PC-9 (cell line): ENCODE measurements around the gene UTF1. TPM values are rescaled to one million over a fixed set of nuclear protein-coding genes. Genes with fewer than 3 reads are reported as not detected.

Source experiments
- BruUV-seq: library from RNA; stranded (reverse); fragments of 400-500 nt; replicated peaks from 2 replicates; lab custom pipeline; 2021; lab: Mats Ljungman, UMichigan
- CTCF ChIA-PET: fragments of 300-600 bp; sonication (Branson Sonifier 250); formaldehyde crosslinking; loops from one replicate; lab custom pipeline; 2022; ENCODE audit warnings: antibody characterized with exemption; lab: Charles Lee
- POLR2A ChIA-PET: fragments of 300-600 bp; sonication (Branson Sonifier 250); formaldehyde crosslinking; loops from one replicate; lab custom pipeline; 2022; ENCODE audit warnings: antibody characterized with exemption; ENCODE audit not compliant: unreplicated experiment; lab: Charles Lee
- DNase-seq, 2 experiments: peaks; one replicate each; pipeline versions ENCODE4 v3.0.0 to v3.0.0-alpha.2; 2015 to 2022; ENCODE audit warnings: mixed read lengths in 1 of 2
- H2AFZ ChIP-seq: fragments of 200-600 bp; sonication (generic); 2 replicates; pipeline ENCODE4 v1.8.1; 2017; ENCODE audit warnings: antibody characterized with exemption
- H3F3A ChIP-seq: fragments of 200-600 bp; sonication (generic); 2 replicates; pipeline ENCODE4 v1.8.1; 2017; ENCODE audit warnings: antibody characterized with exemption, mild to moderate bottlenecking, low read depth; ENCODE audit not compliant: insufficient read depth
- H3K27ac ChIP-seq: fragments of 200-600 bp; sonication (generic); 2 replicates; pipeline ENCODE4 v1.6.1; 2016; ENCODE audit warnings: mixed run types
- H3K27me3 ChIP-seq: fragments of 200-600 bp; sonication (generic); 2 replicates; pipeline ENCODE4 v1.6.1; 2016; ENCODE audit warnings: low read depth, mixed run types; ENCODE audit not compliant: insufficient read depth
- H3K36me3 ChIP-seq: fragments of 200-600 bp; sonication (generic); 2 replicates; pipeline ENCODE4 v1.6.1; 2016; ENCODE audit warnings: low read depth, mixed run types
- H3K4me1 ChIP-seq: fragments of 200-600 bp; sonication (generic); replicated peaks from 2 replicates; pipeline ENCODE4 v1.6.1; 2016; ENCODE audit warnings: mixed run types; ENCODE audit not compliant: insufficient read depth
- H3K4me2 ChIP-seq: fragments of 200-600 bp; sonication (generic); 2 replicates; pipeline ENCODE4 v1.6.1; 2017; ENCODE audit warnings: mixed run types
- H3K4me3 ChIP-seq: fragments of 200-600 bp; sonication (generic); 2 replicates; pipeline ENCODE4 v1.6.1; 2016; ENCODE audit warnings: mixed run types
- H3K79me2 ChIP-seq: fragments of 200-600 bp; sonication (generic); 2 replicates; pipeline ENCODE4 v1.6.1; 2017; ENCODE audit warnings: low read depth, mixed run types
- H3K9me2 ChIP-seq: fragments of 200-600 bp; sonication (generic); 2 replicates; pipeline ENCODE4 v1.8.1; 2017; ENCODE audit warnings: mild to moderate bottlenecking; ENCODE audit not compliant: insufficient read depth
- H3K9me3 ChIP-seq: fragments of 200-600 bp; sonication (generic); 2 replicates; pipeline ENCODE4 v1.8.1; 2016; ENCODE audit warnings: low read depth; ENCODE audit not compliant: insufficient read depth
- H4K20me1 ChIP-seq: fragments of 200-600 bp; sonication (generic); 2 replicates; pipeline ENCODE4 v1.8.1; 2017; ENCODE audit not compliant: insufficient read depth
- EZH2 ChIP-seq: fragments of 200-600 bp; sonication (generic); IDR thresholded peaks from 2 replicates; pipeline ENCODE4 v1.8.0; 2017; ENCODE audit warnings: antibody characterized with exemption, low read depth
- intact Hi-C: fragments of 100-400 bp; cut with micrococcal nuclease; formaldehyde crosslinking; loops from one replicate; pipeline ENCODE4 v1.10.0; 2022; ENCODE audit not compliant: unreplicated experiment
- total RNA-seq: library from RNA; stranded (reverse); gene quantifications from 2 replicates; pipeline ENCODE4 v1.2.3, GENCODE V29; 2021
- TF ChIP-seq, protein P1 (sequence below): fragments of 200-600 bp; sonication (generic); conservative IDR thresholded peaks from 2 replicates; pipeline ENCODE4 v1.6.1; 2017; ENCODE audit warnings: mixed run types, antibody characterized with exemption, mild to moderate bottlenecking, moderate library complexity

Gene UTF1
- total RNA-seq, 1 experiment from 2014 or later, result not detected

DNA sequence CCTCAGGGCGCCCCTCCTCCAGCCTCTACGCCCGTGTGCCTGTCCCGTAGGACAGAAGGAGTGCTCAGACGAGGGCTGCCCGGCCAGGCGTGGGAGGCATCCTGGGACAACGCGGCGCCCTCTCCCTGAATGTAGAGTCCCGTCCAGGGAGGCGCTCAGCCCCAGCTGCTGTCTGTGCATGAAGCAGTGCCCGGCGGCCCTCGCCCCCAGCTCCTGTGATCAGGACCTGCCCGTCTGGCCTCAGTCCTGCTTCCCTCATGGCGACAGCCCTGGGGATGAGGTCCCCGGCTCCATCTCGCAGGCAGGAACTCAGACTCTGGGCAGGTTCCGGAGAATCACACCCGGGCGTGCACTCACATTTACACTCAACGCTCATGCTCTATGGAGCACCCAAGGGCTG lies 24.9 kb upstream of the UTF1 start:
- Histone ChIP-seq H3K4me2 (no peak overlapping the region), H3K27ac (no peak overlapping the region), H3K36me3 (no peaks in the 10 kb centered on the region), H4K20me1 (no peaks in the 10 kb centered on the region), H2AFZ (no peak overlapping the region), H3K4me3 (no peak overlapping the region), H3K9me3 (no peaks in the 10 kb centered on the region), H3K9me2 (no peaks in the 10 kb centered on the region), H3K4me1 (no peaks in the 10 kb centered on the region), H3K27me3 (peaks cover 25% of the 10 kb centered on the region), H3F3A (no peaks in the 10 kb centered on the region), H3K79me2 (no peaks in the 10 kb centered on the region)
- DNase-seq, result no peak
- no peak for TF ChIP-seq EZH2
- TF ChIP-seq, protein P1, sequence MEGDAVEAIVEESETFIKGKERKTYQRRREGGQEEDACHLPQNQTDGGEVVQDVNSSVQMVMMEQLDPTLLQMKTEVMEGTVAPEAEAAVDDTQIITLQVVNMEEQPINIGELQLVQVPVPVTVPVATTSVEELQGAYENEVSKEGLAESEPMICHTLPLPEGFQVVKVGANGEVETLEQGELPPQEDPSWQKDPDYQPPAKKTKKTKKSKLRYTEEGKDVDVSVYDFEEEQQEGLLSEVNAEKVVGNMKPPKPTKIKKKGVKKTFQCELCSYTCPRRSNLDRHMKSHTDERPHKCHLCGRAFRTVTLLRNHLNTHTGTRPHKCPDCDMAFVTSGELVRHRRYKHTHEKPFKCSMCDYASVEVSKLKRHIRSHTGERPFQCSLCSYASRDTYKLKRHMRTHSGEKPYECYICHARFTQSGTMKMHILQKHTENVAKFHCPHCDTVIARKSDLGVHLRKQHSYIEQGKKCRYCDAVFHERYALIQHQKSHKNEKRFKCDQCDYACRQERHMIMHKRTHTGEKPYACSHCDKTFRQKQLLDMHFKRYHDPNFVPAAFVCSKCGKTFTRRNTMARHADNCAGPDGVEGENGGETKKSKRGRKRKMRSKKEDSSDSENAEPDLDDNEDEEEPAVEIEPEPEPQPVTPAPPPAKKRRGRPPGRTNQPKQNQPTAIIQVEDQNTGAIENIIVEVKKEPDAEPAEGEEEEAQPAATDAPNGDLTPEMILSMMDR, result no peak
- ChIA-PET POLR2A (no interaction called here), CTCF (no interaction called here)
- no TSS peak for BruUV-seq
- intact Hi-C loops, result no loop called here

DNA sequence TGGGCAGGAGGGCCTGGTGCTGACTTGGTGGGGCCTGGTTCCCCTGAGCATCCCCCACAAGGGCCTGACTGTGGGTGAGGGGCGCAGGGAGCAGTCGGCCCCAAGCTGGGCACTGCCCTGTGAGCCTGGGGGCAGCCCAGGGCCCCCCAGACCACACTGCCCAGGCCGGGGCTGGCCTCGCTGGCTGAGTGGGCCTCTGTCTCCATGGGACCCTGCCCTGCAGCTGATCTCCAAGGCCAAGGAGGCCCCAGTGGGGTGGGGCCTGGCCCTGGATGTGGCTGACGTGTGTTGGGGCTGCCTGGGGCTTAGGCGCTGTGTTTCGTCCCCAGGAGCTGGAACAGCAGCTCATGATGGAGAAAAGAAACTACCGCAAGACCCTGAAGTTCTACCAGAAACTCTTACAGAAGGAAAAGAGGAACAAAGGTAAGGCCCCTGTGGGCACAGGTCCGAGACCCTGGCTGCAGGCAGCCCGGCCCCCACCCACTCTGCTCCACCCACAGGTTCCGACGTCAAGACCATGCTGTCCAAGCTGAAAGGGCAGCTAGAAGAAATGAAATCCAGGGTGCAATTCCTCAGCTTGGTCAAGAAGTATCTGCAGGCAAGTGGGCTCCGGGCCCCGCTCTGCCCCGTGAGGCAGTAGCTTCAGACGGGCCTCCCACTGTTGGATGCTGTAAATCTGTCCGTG lies 23.5 kb upstream of the UTF1 start:
- CTCF ChIA-PET, result no interaction called here
- H3K4me3 ChIP-seq, result no peak overlapping the region
- H3K9me2 ChIP-seq, result no peaks in the 10 kb centered on the region
- H3K36me3 ChIP-seq, result no peaks in the 10 kb centered on the region
- H3K4me2 ChIP-seq, result no peak overlapping the region
- no peak overlapping the region for H3K27ac ChIP-seq
- intact Hi-C loops, result no loop called here
- no peak overlapping the region for H2AFZ ChIP-seq
- no TSS peak for BruUV-seq
- no peak for TF ChIP-seq EZH2
- TF ChIP-seq, protein P1, result no peak
- no peak for DNase-seq
- H3F3A ChIP-seq, result no peaks in the 10 kb centered on the region
- no peaks in the 10 kb centered on the region for H4K20me1 ChIP-seq
- no peaks in the 10 kb centered on the region for H3K79me2 ChIP-seq
- POLR2A ChIA-PET, result no interaction called here
- H3K9me3 ChIP-seq, result no peaks in the 10 kb centered on the region
- no peaks in the 10 kb centered on the region for H3K4me1 ChIP-seq
- H3K27me3 ChIP-seq, result peaks cover 23% of the 10 kb centered on the region

DNA sequence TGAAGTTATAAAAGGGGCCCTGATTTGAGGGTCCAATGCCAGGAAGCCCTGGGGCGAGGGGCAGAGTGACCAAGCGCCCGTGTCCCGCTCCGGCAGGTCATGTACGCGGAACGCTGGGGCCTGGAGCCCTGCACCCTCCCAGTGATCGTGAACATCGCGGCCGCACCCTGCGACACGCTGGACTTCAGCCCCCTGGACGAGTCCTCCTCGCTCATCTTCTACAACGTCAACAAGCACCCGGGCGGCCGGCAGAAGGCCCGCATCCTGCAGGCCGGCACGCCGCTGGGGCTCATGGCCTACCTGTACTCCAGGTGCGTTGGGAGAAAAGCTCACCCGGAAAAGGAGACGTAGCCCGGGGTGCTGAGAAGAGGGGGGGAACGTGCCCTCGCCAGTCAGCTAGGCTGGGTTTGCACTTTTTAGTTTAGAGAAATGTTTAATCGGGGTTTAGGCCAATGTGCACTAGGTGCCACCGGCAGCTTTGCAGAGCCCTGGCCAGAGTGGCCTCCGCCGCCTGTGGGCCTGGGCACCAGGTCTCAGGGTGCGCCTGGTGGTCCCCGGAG lies 22.9 kb upstream of the UTF1 start:
- H3K27ac ChIP-seq, result no peak overlapping the region
- POLR2A ChIA-PET, result no interaction called here
- TF ChIP-seq, protein P1, result no peak
- no peak for TF ChIP-seq EZH2
- BruUV-seq, result no TSS peak
- H3K4me3 ChIP-seq, result no peak overlapping the region
- intact Hi-C loops, result no loop called here
- H3K27me3 ChIP-seq, result peaks cover 20% of the 10 kb centered on the region
- no peak for DNase-seq
- no peaks in the 10 kb centered on the region for H3K9me2 ChIP-seq
- H3K4me2 ChIP-seq, result no peak overlapping the region
- no peaks in the 10 kb centered on the region for H3F3A ChIP-seq
- no peaks in the 10 kb centered on the region for H4K20me1 ChIP-seq
- H3K9me3 ChIP-seq, result no peaks in the 10 kb centered on the region
- no peaks in the 10 kb centered on the region for H3K36me3 ChIP-seq
- CTCF ChIA-PET, result no interaction called here
- no peak overlapping the region for H2AFZ ChIP-seq
- H3K4me1 ChIP-seq, result no peaks in the 10 kb centered on the region
- H3K79me2 ChIP-seq, result no peaks in the 10 kb centered on the region
